Measurements from ENCODE around the gene FNIP2. TPM values are rescaled to one million over a fixed set of nuclear protein-coding genes. Genes with fewer than 3 reads are reported as not detected.
"Not testable (repeated sequence)": the region's sequence is repeated elsewhere in the genome, so short reads cannot be mapped to it uniquely, and the experiment has no call there.

The FNIP2 gene
- total and polyA plus RNA-seq, 11 donors: 14.5 to 87.4 (median 40.9) TPM

- Histone ChIP-seq H3K27ac (no peak overlapping the region), H3K4me3 (no peak overlapping the region), H3K4me1 (peaks cover 0 to 14% (median 0%) of the 10 kb centered on the region in 12 donors), H3K27me3 (no peaks in the 10 kb centered on the region), H3K9me3 (peaks cover 0 to 5% (median 2%) of the 10 kb centered on the region in 12 donors), H3K36me3 (no peaks in the 10 kb centered on the region)
- ATAC-seq (no peak), DNase-seq (no peak)
- intact Hi-C loops (cut with DNase I): no loop called here
- 76 to 88% (median 81%) methylated on average over 3 of the region's 3 CpGs for WGBS, 4 donors
- TF ChIP-seq CTCF (IDR thresholded peaks at IDR 0.05): no peak
- no peak for TF ChIP-seq POLR2A (IDR thresholded peaks at IDR 0.05)
These were observed 178.0 kb downstream of the FNIP2 start for GRCh38 chr4:158946825-158947224.

GRCh38 chr4:158948071-158948470 is 179.2 kb downstream of the FNIP2 start:
- no peak for ATAC-seq
- no peaks in the 10 kb centered on the region for H3K27me3 ChIP-seq
- H3K36me3 ChIP-seq: no peaks in the 10 kb centered on the region
- DNase-seq: no peak
- peaks cover 0 to 17% (median 13%) of the 10 kb centered on the region in 12 donors for H3K9me3 ChIP-seq
- WGBS, 4 donors: 93 to 99% (median 96%) methylated on average over 2 of the region's 2 CpGs
- no peak overlapping the region for H3K4me3 ChIP-seq
- H3K27ac ChIP-seq: no peak overlapping the region
- intact Hi-C loops (cut with DNase I): no loop called here
- TF ChIP-seq POLR2A (IDR thresholded peaks at IDR 0.05) (no peak), CTCF (IDR thresholded peaks at IDR 0.05) (no peak)
- H3K4me1 ChIP-seq: peaks cover 0 to 14% (median 0%) of the 10 kb centered on the region in 12 donors

GRCh38 chr4:158949099-158949498 is 180.3 kb downstream of the FNIP2 start:
- ATAC-seq: peak in 1 of 4 donors; percentile 57
- intact Hi-C loops (cut with DNase I): no loop called here
- H3K4me1 ChIP-seq: peaks cover 0 to 14% (median 0%) of the 10 kb centered on the region in 12 donors
- no peak overlapping the region for H3K4me3 ChIP-seq
- H3K9me3 ChIP-seq: peaks cover 0 to 21% (median 13%) of the 10 kb centered on the region in 12 donors
- peak overlapping the region in 2 of 12 donors; percentile 27 to 62 for H3K27ac ChIP-seq
- no peaks in the 10 kb centered on the region for H3K27me3 ChIP-seq
- no peaks in the 10 kb centered on the region for H3K36me3 ChIP-seq
- no peak for TF ChIP-seq POLR2A (IDR thresholded peaks at IDR 0.05)
- no peak for TF ChIP-seq CTCF (IDR thresholded peaks at IDR 0.05)
- DNase-seq: no peak

- Histone ChIP-seq H3K4me1 (peaks cover 0 to 14% (median 0%) of the 10 kb centered on the region in 12 donors), H3K9me3 (peaks cover 0 to 21% (median 13%) of the 10 kb centered on the region in 12 donors)
- H3K4me3 ChIP-seq; H3K27me3 ChIP-seq; H3K27ac ChIP-seq; intact Hi-C loops (cut with DNase I); ATAC-seq; DNase-seq; H3K36me3 ChIP-seq: not testable (repeated sequence)
- WGBS, 4 donors: 90 to 98% (median 93%) methylated on average over 2 of the region's 2 CpGs
These were observed 183.5 kb downstream of the FNIP2 start for GRCh38 chr4:158952221-158952774.

- H3K27me3 ChIP-seq; DNase-seq; intact Hi-C loops (cut with DNase I); H3K4me3 ChIP-seq; ATAC-seq; H3K4me1 ChIP-seq; H3K36me3 ChIP-seq; H3K27ac ChIP-seq: not testable (repeated sequence)
- 95 to 98% (median 97%) methylated on average over 8 to 9 of the region's 9 CpGs for WGBS, 4 donors
- peaks cover 0 to 21% (median 13%) of the 10 kb centered on the region in 12 donors for H3K9me3 ChIP-seq
These were observed 187.5 kb downstream of the FNIP2 start for GRCh38 chr4:158956345-158956744.

- H3K4me1 ChIP-seq; H3K4me3 ChIP-seq; intact Hi-C loops (cut with DNase I); DNase-seq; H3K27ac ChIP-seq; H3K36me3 ChIP-seq; ATAC-seq; H3K27me3 ChIP-seq: not testable (repeated sequence)
- 92 to 98% (median 96%) methylated on average over 3 of the region's 3 CpGs for WGBS, 4 donors
- H3K9me3 ChIP-seq: peaks cover 0 to 15% (median 10%) of the 10 kb centered on the region in 12 donors
These were observed 188.1 kb downstream of the FNIP2 start for GRCh38 chr4:158956918-158957317.

Measured in heart left ventricle (tissue), 16 donors.